ENCODE measurements around the gene SPCS3.

SPCS3 gene

DNA sequence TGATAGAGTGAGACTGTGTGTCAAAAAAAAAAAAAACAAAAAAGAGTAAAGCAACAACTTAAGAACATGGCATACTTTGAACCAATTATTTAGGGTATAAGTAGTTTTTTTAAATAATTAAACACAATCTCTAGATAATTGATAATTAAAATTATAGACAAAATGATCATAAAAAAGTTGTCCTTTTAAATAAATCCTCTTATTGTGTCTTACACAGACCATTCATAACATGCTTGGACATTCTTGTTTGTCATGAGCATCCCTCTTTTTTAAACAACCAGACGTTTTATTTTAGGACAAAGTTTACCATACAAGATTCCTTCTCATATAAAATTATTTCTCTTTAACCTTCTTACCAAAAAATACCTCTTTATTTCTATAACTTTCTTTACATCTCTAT lies 35.1 kb downstream of the SPCS3 start:
- no peak for DNase-seq

DNA sequence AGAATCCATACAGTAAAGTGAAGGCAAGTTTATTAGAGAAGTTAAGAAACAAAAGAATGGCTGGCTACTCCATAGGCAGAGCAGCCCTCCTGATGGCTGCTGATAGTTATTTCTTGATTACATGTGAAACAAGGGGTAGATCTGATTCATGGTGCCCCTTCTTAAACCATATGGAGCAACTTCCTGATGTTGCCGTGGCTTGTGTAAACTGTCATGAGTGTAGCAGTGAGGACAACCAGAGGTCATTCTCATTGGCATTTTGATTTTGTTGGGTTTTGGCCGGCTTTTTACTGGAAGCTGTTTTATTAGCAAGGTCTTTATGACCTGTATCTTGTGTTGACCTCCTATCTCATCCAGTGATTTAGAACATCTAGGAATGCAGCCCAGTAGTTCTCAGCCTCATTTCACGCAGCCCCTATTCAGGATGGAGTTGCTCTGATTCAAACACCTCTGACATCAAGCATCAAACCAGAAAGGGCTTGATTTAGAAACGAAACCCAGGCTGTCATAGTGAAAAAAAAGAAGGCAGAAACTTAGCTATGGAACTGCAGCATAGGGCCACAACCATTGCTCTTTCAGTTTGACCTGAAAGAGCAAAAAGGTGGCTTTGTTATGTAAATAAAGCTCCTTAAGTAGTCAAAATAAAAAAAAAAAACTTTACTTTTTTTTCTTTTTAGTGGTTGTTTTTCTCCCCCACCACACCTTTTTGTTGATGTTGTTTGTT lies 37.8 kb downstream of the SPCS3 start:
- no peak for DNase-seq

DNA sequence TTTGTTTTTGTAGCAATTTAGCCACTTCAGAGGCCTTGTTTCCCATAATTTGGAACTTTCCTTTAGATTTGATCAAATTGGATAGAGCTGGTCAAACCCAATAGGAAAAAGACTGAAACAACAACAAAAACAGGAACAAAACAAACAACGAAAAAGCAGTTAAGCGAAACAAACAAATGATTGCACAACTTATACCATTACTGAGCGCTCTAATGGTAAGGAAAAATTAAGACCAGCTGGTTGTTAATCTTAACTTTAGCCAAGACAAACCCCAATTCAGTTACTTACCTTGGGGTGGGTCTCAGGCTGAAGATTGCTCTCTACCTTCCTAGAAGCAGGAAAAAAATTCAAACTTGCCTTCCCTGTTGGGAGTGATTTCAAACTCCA lies 38.3 kb downstream of the SPCS3 start:
- no peak for DNase-seq

DNA sequence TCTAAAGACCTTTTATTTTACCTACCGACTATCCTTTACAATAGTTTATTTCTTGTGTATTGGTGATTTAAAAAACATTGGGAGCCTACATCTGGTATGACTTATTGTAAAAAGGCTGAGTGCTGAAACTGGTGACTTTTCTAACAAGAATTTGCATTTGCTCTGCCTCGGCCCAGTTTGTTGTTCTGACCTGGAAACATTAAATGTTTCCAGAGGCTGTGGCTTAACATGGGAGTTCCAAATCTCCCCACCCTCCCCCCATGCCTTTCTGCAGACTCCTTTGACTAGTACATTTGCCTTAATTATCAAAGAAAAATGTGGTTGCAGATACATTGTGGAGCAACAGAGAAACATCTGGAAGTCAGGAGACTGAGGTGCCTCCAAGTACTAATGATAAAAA lies 39.8 kb downstream of the SPCS3 start:
- no peak for DNase-seq

DNA sequence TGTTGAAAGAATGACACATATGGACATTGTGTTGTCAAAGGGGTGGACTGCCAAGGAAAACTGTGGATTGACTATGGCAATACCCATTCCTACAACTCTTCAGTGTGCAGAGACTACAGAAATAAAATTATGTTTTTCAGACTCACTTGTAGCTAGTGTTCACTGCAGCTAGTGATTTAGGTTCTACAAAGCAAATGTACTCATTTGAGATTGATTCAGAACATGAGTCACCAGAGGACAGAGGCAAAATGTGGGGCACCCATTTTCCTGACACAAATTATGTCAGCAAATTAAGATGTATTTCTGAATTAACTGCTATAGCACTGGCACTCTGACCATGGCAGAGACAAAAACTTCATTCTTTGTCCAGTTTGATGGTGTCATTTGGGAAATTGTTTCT lies 40.7 kb downstream of the SPCS3 start:
- DNase-seq = no peak

DNA sequence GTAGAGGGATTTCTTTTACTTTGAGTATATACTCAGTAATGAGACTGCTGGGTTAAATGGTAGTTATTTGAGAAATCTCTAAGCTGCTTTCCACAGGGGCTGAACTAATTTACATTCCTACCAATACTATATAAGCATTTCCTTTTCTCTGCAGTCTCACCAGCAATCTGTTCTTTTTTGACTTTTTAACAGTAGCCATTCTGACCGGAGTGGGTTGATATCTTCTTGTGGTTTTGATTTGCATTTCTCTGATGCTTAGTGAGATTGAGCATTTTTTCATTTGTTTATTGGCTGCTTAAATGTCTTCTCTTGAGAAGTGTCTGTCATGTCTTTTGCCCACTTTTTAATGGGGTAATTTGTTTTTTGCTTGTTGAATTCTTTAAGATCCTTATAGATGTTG lies 43.3 kb downstream of the SPCS3 start:
- no peak for DNase-seq

DNA sequence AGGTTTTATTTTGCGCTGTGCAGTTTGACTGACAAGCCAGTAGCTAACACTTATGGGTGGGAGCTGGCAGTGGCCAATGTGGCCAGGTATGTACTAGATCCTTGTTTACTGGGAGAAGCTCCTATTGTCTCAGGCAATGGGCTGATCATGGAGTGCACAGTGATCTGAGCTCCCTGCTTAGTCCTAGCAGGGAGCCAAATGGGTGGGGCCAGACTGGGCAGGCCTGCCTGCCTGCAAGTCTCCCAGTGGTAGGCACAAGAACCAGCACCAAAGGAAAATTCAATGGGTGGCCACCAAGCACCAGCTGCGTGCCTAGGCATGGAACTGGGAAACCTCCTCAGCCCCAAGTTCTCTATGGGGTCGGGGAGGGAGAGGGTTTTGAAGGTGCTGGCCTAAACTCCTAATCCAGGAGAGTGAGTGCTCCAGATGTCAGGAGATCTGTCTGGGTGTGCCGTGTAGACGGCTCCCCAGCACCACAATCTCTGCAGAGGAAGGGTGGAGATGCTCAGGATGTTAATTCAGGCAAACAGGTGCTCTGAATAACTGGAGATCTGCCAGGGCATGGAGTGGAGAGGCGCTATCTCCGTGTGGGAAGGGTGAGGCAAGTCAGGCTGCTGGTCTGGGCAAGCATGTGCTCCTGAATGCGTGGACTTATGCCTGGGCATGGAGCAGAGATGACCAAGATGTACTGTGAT lies 48.2 kb downstream of the SPCS3 start:
- no peak for DNase-seq

DNA sequence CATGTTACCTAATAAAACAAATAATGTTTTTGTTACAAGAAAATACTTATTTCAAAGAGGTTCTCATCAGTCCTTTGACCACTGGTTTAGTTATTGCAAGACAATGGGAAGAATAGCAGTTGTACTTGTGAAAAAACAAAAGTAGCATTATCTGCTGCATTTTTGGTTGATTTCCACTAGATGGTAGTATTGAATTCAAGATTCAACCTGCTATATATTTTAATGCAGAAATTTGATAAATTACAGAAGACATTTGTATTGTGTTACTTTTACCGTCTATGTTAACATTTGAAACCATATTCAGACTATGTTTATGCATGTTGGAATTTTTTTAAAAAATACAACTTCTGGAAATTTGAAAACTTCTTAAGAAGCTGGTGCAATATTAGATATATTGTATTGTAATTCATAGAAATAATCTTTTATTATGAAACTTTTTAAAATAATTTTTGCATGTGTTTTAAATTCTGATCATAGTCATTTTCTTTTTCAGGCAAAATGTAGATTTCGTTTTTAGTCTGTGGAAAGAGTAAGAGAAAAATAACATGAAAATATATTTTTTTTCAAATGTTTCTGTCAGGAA lies 56.4 kb downstream of the SPCS3 start:
- no peak for DNase-seq

DNA sequence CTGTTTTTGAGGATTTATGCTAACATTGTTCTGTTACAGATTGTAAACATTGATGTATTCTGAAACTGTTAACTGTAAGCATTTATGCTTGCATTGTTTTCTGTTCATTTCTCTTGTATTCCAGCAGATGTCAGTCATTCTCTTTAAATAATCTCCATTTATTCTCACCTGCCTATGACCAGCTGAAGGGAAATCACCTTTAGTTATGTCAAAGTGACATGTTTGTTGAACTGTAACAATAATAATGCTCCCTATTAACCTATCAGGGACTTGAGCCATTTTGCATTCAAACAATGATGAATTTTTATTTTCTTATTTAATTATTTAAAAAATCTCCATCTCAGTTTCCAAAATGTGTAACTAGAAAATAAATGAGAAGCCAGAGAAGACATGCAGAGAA lies 58.0 kb downstream of the SPCS3 start:
- peak; percentile 11 for DNase-seq

DNA sequence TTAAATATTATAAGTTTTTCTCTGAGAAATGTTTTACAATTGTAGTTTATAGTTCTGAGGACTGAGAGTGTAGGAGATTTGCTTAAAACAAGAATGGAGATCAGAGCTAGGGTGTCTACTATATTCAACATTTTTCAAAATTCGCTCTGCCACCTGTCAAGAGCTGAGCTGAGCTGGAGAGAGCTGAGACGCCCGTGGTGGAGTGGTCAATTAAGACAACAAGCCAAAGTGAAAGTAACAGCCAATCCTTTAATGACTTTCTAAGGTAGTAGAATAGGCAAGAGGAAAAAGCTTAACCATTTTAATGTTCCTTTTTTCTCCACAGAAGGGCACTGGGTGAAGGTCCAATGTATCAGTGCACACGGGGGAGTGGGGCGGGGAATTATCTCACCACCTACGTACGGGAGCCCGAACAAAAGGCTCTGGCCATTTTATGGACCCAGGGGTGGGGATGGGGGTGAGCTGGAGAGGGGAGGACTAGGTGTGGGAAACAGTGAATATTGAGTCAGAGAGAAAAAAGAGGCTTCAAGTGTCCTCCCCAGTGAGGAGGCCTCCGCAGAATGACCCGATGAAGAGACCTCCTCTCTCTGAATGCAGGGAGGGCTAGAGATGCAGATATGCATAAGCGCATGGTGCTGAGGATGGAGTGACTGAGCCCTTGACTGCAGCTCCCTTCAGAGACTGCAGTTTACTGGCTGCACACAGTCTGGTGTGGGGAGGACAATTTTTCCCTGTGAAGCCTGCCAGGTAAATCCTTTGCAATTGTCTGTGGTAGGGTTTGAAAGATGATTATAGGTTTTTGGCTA lies 60.8 kb downstream of the SPCS3 start:
- DNase-seq = no peak
